ENCODE results near the gene TXNRD2.

- TF ChIP-seq USF1 (IDR thresholded peaks at IDR 0.05; ENCODE audit: borderline replicate concordance, extremely low read length, insufficient read depth, low read depth, low read length), result no peak
- TF ChIP-seq CTCF (IDR thresholded peaks at IDR 0.05 in 2 of 3, conservative IDR thresholded peaks at IDR 0.05 in 1 of 3; ENCODE audit: control insufficient read depth in 2 of 3, extremely low read depth in 1 of 3, insufficient read depth in 1 of 3, low read depth in 3 of 3, low read length in 3 of 3), result no peak
- TF ChIP-seq MXI1 (IDR thresholded peaks at IDR 0.05; ENCODE audit: low read depth, low read length), result no peak
Observed at GRCh38 chr22:19844377-19845053, 97.1 kb downstream of the TXNRD2 start.
